ENCODE measurements around the gene SHROOM3.

- TF ChIP-seq, protein P1, sequence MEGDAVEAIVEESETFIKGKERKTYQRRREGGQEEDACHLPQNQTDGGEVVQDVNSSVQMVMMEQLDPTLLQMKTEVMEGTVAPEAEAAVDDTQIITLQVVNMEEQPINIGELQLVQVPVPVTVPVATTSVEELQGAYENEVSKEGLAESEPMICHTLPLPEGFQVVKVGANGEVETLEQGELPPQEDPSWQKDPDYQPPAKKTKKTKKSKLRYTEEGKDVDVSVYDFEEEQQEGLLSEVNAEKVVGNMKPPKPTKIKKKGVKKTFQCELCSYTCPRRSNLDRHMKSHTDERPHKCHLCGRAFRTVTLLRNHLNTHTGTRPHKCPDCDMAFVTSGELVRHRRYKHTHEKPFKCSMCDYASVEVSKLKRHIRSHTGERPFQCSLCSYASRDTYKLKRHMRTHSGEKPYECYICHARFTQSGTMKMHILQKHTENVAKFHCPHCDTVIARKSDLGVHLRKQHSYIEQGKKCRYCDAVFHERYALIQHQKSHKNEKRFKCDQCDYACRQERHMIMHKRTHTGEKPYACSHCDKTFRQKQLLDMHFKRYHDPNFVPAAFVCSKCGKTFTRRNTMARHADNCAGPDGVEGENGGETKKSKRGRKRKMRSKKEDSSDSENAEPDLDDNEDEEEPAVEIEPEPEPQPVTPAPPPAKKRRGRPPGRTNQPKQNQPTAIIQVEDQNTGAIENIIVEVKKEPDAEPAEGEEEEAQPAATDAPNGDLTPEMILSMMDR (IDR thresholded peaks at IDR 0.05; ENCODE audit: low read depth, low read length) = no peak
- TF ChIP-seq MYC (IDR thresholded peaks at IDR 0.05; ENCODE audit: low read depth, low read length) (no peak), POLR2A (IDR thresholded peaks at IDR 0.05; ENCODE audit: extremely low read depth, insufficient read length) (no peak)
- TF ChIP-seq, protein P2, sequence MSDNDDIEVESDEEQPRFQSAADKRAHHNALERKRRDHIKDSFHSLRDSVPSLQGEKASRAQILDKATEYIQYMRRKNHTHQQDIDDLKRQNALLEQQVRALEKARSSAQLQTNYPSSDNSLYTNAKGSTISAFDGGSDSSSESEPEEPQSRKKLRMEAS (IDR thresholded peaks at IDR 0.05; ENCODE audit: low read depth, low read length) = no peak
These were observed 202.8 kb downstream of the SHROOM3 start for GRCh38 chr4:76637712-76638361.

Measured in NB4 (cell line).